Panc1 (cell line): ENCODE results near the gene IP6K1.

Source experiments
- CTCF ChIP-seq: fragments of 450-650 bp; IDR thresholded peaks from 2 replicates; pipeline ENCODE4 v1.5.1; 2017; ENCODE audit warnings: mild to moderate bottlenecking
- POLR2AphosphoS5 ChIP-seq: IDR thresholded peaks from 2 replicates; pipeline ENCODE4 v1.6.1; 2012; ENCODE audit warnings: mild to moderate bottlenecking, low read depth, low read length, moderate library complexity
- REST ChIP-seq, 2 experiments: IDR thresholded peaks; 2 replicates each; pipeline ENCODE4 v1.6.1; 2011 to 2012; ENCODE audit warnings: low read depth in 2 of 2, control low read depth in 1 of 2, low read length in 1 of 2, mild to moderate bottlenecking in 1 of 2, moderate library complexity in 1 of 2; ENCODE audit not compliant: insufficient read depth in 1 of 2
- TCF7L2 ChIP-seq: IDR thresholded peaks from 2 replicates; pipeline ENCODE4 v1.6.1; 2011; ENCODE audit warnings: mild to moderate bottlenecking, low read depth, low read length, inconsistent platforms

GRCh38 chr3:49713336-49714105 is 72.8 kb downstream of the IP6K1 start:
- TF ChIP-seq CTCF (no peak), REST (IDR thresholded peaks at IDR 0.05; ENCODE audit: insufficient read depth in 1 of 2, low read depth in 2 of 2, low read length in 1 of 2) (no peak), TCF7L2 (no peak), POLR2AphosphoS5 (no peak)
